GM13976 (cell line): ENCODE results near the gene STC2.

Experiments
- DNase-seq: peaks from one replicate; pipeline ENCODE4 v3.0.0; 2012; ENCODE audit warnings: low spot score
- CTCF ChIP-seq: IDR thresholded peaks from 2 replicates; pipeline ENCODE4 v1.5.1; 2012; ENCODE audit warnings: borderline replicate concordance, mild to moderate bottlenecking; ENCODE audit not compliant: insufficient read depth; ENCODE audit errors: extremely low read depth, missing control alignments, control extremely low read depth
- in situ Hi-C: fragments of 300-500 bp; cut with MboI; formaldehyde crosslinking; loops from one replicate; pipeline ENCODE4 v1.12.0; 2022; ENCODE audit warnings: low sequenced_read_pairs, mixed read lengths, inconsistent platforms; ENCODE audit not compliant: unreplicated experiment

STC2 gene

GRCh38 chr5:173342813-173343755 is 14.9 kb upstream of the STC2 start:
- in situ Hi-C loops = no loop called here
- no peak for DNase-seq
- no peak for TF ChIP-seq CTCF

- no peak for DNase-seq
- in situ Hi-C loops = no loop called here
Observed at GRCh38 chr5:173341961-173342430, 13.8 kb upstream of the STC2 start.

GRCh38 chr5:173340984-173341383 is 12.8 kb upstream of the STC2 start:
- in situ Hi-C loops = no loop called here
- TF ChIP-seq CTCF = no peak
- DNase-seq = no peak

More at GRCh38 chr5:173341961-173342430, 13.8 kb upstream of the STC2 start:
- no peak for TF ChIP-seq CTCF

GRCh38 chr5:173340451-173340850 is 12.2 kb upstream of the STC2 start:
- TF ChIP-seq CTCF = no peak
- in situ Hi-C loops = no loop called here
- no peak for DNase-seq

- no peak for TF ChIP-seq CTCF
- in situ Hi-C loops = no loop called here
- no peak for DNase-seq
Observed at GRCh38 chr5:173339286-173339685, 11.1 kb upstream of the STC2 start.

GRCh38 chr5:173338380-173339015 is 10.3 kb upstream of the STC2 start:
- in situ Hi-C loops = no loop called here
- no peak for DNase-seq
- TF ChIP-seq CTCF = no peak
